GM12873 (cell line): ENCODE data around the gene ARHGAP42.

Experiments
- TF ChIP-seq, protein P1 (sequence below): IDR thresholded peaks from 2 replicates; pipeline ENCODE4 v1.5.1; 2012; ENCODE audit warnings: low read depth, mild to moderate bottlenecking, moderate library complexity, low read length, control low read depth; ENCODE audit not compliant: insufficient read depth; ENCODE audit errors: missing control alignments

The ARHGAP42 gene

DNA sequence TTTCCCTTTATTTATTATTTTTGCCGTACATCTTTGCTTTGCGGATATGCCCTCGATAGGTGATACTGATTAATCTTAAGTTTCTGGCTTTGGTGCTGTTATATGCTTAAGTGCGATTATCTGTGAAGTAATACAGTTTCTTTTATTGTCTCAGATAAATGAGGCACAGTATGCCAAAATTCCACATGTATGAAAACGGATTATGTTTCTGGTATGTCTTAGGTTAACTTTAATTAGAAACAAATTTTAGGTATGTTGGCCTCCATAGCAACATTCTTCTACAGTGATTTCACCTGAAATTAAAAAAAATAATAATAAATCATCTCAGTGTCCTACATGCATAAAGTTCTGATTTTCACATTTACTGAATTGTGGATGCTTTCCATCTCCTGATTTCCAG, 119.2 kb downstream of the ARHGAP42 start:
- TF ChIP-seq, protein P1, sequence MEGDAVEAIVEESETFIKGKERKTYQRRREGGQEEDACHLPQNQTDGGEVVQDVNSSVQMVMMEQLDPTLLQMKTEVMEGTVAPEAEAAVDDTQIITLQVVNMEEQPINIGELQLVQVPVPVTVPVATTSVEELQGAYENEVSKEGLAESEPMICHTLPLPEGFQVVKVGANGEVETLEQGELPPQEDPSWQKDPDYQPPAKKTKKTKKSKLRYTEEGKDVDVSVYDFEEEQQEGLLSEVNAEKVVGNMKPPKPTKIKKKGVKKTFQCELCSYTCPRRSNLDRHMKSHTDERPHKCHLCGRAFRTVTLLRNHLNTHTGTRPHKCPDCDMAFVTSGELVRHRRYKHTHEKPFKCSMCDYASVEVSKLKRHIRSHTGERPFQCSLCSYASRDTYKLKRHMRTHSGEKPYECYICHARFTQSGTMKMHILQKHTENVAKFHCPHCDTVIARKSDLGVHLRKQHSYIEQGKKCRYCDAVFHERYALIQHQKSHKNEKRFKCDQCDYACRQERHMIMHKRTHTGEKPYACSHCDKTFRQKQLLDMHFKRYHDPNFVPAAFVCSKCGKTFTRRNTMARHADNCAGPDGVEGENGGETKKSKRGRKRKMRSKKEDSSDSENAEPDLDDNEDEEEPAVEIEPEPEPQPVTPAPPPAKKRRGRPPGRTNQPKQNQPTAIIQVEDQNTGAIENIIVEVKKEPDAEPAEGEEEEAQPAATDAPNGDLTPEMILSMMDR: no peak

DNA sequence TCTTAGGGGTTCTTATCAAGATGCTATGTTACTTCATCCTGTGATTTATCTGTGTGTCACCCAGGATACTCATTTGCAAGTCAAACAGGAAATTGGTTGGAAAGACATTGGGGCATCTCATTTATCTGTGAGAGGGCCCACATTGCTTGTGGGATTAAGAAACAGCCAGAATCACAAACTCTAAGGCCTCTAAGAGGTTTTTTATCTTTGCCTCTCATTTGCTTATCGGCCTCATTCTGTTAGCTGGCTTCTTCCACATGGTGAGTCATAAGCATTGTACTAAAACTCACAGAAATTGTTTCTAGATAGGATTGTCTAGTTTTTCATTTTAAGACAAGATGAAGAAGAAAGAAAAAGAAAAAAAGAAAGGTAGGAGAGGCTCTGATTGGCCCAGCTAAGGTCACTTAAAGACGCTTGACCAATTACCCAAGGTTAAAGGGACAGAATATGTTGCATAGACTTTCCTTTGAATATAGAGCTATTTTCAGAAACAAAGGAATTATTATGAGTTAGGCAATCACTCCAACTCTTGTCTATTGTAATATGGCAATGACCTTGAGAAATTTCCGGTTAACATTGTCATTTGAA, 121.9 kb downstream of the ARHGAP42 start:
- TF ChIP-seq, protein P1: no peak

DNA sequence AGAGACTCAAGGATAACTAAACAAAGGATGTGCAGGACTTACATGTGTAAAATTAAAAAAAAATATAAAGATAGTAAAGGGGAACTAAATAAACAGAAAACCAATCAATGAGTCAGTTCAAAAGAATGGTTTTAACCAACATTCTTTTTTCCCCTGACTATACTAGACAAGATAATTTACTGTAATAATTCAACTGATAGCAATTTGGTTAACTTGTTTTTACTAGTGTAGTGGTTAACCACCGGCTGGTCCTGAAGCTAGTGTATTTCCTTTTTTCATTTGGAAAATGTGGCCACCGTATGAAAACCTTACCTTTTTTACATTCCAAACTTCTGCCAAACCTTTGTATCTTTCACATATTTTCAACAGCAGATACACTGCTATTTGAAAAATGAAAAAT, 123.1 kb downstream of the ARHGAP42 start:
- TF ChIP-seq, protein P1: no peak

DNA sequence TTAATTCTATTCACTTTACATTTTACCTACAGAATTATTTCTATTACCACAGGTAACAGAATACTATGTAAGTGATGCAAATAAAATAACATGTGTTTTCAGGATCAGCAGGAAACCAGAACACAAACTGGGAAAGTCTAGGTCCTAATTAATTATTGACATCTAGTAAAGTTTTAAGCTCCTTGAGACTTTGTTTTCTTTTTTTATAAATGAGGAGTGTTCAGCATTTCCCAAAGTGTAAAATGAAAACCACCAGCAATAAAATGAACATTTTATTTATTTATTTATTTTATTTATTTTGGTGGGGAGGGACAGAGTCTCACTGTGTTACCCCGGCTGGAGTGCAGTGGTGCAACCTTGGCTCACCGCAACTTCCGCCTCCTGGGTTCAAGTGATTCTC, 123.6 kb downstream of the ARHGAP42 start:
- TF ChIP-seq, protein P1: no peak

DNA sequence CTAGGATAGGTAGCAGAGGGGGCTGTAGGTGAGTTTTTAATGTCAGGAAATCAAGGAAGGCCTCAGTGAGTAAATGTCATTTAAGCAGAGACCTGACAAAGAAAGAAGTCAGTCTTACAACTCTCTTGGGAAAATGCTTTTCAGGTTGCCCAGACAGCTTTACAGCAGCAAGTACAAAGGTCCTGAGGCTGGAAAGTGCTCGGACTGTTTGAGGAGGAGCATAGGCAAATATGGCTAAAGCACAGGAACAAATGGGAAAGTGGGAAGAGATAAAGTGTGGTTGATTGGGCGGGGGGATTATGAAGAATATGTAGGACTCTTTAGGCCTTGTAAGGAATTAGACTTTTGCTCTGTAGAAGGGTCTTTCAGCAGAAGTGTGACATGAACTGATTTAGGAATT, 125.4 kb downstream of the ARHGAP42 start:
- TF ChIP-seq, protein P1: no peak

DNA sequence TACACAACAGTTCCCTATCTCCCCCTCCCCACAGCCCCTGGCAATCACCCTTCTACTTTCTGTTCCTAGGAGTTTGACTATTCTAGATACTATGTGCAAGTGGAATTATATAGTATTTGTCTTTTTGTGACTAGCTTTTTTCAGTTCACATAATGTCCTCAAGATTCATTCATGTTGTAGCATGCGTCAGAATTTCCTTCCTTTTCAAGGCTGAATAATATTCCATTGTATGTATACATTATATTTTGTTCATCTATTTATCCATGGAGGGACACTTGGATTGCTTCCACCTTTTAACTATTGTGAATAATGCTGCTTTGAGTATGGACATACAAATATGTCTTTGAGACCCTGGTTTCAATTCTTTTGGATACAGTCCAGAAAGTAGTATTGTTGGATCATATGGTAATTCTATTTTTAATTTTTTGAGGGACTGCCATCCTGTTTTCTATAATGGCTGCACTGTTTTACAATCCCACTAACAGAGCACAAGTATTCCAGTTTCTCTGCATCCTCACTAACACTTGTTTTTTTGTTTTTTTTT, 128.8 kb downstream of the ARHGAP42 start:
- TF ChIP-seq, protein P1: no peak

DNA sequence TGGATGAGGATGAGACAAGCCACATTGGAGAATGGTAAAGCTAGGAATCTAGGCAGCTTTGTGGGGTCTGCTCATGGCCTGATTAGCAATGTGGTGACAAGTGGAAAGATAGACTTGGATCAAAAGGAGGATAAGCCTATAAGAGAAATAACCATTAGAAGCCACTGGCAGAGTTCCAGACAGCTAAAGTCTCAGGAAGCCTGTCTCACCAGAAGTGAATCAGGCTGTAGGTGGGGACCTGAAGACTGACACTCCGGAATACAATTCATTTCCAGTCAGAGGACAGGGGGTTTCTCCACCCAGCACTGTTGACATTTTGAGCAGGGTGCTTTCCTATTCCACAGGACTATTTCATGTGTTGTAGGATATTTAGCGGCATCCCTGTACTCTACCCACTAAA, 129.7 kb downstream of the ARHGAP42 start:
- TF ChIP-seq, protein P1: no peak
